ENCODE results near the gene GRK5.

GRK5 gene

GRCh38 chr10:119375574-119376272 lies 168.4 kb downstream of the GRK5 start:
- Histone ChIP-seq H3K27me3 (ENCODE audit: control insufficient read depth, insufficient read depth, low read length) (no peaks in the 10 kb centered on the region), H3K9ac (ENCODE audit: low read length) (no peak overlapping the region), H3K4me3 (ENCODE audit: low read length) (no peak overlapping the region), H3K4me1 (ENCODE audit: control insufficient read depth, low read depth, low read length) (no peaks in the 10 kb centered on the region), H3K9me3 (ENCODE audit: control insufficient read depth, low read depth, low read length) (no peaks in the 10 kb centered on the region), H3K27ac (ENCODE audit: low read length) (no peak overlapping the region), H3K36me3 (ENCODE audit: control insufficient read depth, low read depth, low read length) (no peaks in the 10 kb centered on the region)

- Histone ChIP-seq H3K27me3 (ENCODE audit: control insufficient read depth, insufficient read depth, low read length) (no peaks in the 10 kb centered on the region), H3K4me3 (ENCODE audit: low read length) (no peak overlapping the region), H3K4me1 (ENCODE audit: control insufficient read depth, low read depth, low read length) (no peaks in the 10 kb centered on the region), H3K36me3 (ENCODE audit: control insufficient read depth, low read depth, low read length) (no peaks in the 10 kb centered on the region), H3K9me3 (ENCODE audit: control insufficient read depth, low read depth, low read length) (no peaks in the 10 kb centered on the region), H3K27ac (ENCODE audit: low read length) (no peak overlapping the region), H3K9ac (ENCODE audit: low read length) (no peak overlapping the region)
Measured at GRCh38 chr10:119377451-119377957, 170.1 kb downstream of the GRK5 start.

DNA sequence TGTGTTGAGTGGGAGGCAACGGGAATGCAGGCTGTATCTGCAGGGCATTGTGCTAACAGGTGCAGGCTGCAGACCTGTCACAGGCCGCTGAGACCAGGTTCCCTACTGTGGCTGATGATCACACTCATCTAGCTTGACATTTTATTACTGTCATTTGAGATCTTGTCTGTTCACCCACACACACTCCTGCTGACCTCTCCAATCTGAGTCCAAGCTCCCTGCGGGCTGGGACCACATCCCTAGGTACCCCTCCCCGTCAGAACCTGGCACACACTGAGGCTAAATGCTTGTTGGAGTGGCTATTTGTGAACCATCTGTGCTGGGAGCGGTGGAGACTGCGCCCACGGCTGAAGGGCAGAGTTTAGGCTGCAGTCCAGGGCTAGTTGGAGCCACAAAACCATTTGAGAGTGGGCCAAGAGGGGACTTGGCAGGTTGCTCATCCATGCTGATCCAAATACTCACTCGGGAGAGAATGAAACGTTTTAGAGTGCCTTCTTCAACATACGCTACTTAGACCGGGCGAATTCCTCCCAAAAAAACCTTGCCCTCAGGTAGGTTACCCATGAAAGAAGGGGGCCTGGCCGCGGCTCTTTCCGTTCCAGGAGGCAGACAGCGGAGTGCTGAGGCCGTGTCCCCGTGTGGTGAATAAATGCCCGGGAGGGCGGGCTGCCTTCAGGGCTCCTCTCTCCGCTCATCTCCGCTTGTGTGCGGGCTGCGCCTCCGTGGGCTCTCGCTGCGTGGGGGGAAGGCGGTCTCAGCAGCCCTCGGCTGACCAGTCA lies 170.8 kb downstream of the GRK5 start:
- Histone ChIP-seq H3K9ac (ENCODE audit: low read length) (no peak overlapping the region), H3K4me3 (ENCODE audit: low read length) (no peak overlapping the region), H3K36me3 (ENCODE audit: control insufficient read depth, low read depth, low read length) (no peaks in the 10 kb centered on the region), H3K27ac (ENCODE audit: low read length) (no peak overlapping the region), H3K4me1 (ENCODE audit: control insufficient read depth, low read depth, low read length) (no peaks in the 10 kb centered on the region), H3K9me3 (ENCODE audit: control insufficient read depth, low read depth, low read length) (no peaks in the 10 kb centered on the region), H3K27me3 (ENCODE audit: control insufficient read depth, insufficient read depth, low read length) (no peaks in the 10 kb centered on the region)

DNA sequence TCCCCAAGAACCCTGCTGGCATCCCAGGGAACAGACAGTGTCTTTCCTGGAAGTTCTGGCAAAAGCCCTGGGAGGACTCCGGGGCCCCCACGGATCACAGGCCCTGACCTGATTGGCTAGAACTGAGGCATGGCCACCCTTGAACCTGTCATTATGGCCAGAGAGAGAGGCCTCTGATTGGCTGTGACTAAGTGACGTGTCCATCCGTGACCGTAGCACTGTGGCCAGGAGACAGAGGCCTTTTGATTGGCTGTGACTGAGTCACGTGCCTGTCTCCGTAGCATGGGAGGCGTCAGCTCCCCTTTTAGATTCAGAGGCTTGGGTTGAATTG lies 171.3 kb downstream of the GRK5 start:
- no peaks in the 10 kb centered on the region for H3K27me3 ChIP-seq (ENCODE audit: control insufficient read depth, insufficient read depth, low read length)
- no peaks in the 10 kb centered on the region for H3K36me3 ChIP-seq (ENCODE audit: control insufficient read depth, low read depth, low read length)
- no peaks in the 10 kb centered on the region for H3K4me1 ChIP-seq (ENCODE audit: control insufficient read depth, low read depth, low read length)
- H3K9me3 ChIP-seq (ENCODE audit: control insufficient read depth, low read depth, low read length): no peaks in the 10 kb centered on the region
- no peak overlapping the region for H3K27ac ChIP-seq (ENCODE audit: low read length)
- H3K4me3 ChIP-seq (ENCODE audit: low read length): no peak overlapping the region
- no peak overlapping the region for H3K9ac ChIP-seq (ENCODE audit: low read length)

DNA sequence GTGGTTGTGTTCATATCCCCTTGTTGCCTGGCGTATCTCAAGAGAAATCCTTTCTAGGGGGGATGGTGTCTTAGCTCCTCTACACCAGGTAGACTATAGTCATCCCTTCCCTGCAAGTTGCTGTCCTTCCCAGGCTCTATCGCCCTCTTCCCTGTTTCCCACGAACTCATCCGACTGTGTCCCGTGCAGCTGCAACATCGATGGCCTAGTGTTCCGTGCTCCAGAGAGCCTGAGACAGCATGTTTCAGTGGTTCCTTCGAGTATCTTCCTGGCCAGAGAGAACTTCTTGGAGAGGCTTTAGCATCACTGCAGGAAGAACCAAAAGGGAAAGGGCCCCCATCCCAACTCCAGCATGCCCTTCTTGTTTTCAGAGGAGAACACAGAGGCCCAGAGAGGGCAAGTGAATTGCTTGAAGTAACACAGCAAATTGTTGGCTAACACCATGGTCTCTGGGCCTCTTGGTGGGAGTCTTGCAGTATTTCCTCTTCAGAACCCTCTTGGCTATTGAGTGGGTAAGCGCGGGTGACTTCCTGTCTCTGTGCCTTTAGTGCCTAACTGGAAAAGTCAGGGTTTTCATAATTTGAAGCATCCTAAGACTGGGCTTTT lies 172.2 kb downstream of the GRK5 start:
- no peaks in the 10 kb centered on the region for H3K36me3 ChIP-seq (ENCODE audit: control insufficient read depth, low read depth, low read length)
- no peak overlapping the region for H3K9ac ChIP-seq (ENCODE audit: low read length)
- H3K9me3 ChIP-seq (ENCODE audit: control insufficient read depth, low read depth, low read length): no peaks in the 10 kb centered on the region
- no peaks in the 10 kb centered on the region for H3K4me1 ChIP-seq (ENCODE audit: control insufficient read depth, low read depth, low read length)
- no peaks in the 10 kb centered on the region for H3K27me3 ChIP-seq (ENCODE audit: control insufficient read depth, insufficient read depth, low read length)
- no peak overlapping the region for H3K4me3 ChIP-seq (ENCODE audit: low read length)
- H3K27ac ChIP-seq (ENCODE audit: low read length): no peak overlapping the region

GRCh38 chr10:119383174-119383856 lies 175.9 kb downstream of the GRK5 start:
- no peak overlapping the region for H3K27ac ChIP-seq (ENCODE audit: low read length)
- no peaks in the 10 kb centered on the region for H3K4me1 ChIP-seq (ENCODE audit: control insufficient read depth, low read depth, low read length)
- H3K9ac ChIP-seq (ENCODE audit: low read length): no peak overlapping the region
- no peaks in the 10 kb centered on the region for H3K27me3 ChIP-seq (ENCODE audit: control insufficient read depth, insufficient read depth, low read length)
- no peaks in the 10 kb centered on the region for H3K36me3 ChIP-seq (ENCODE audit: control insufficient read depth, low read depth, low read length)
- no peak overlapping the region for H3K4me3 ChIP-seq (ENCODE audit: low read length)
- no peaks in the 10 kb centered on the region for H3K9me3 ChIP-seq (ENCODE audit: control insufficient read depth, low read depth, low read length)

DNA sequence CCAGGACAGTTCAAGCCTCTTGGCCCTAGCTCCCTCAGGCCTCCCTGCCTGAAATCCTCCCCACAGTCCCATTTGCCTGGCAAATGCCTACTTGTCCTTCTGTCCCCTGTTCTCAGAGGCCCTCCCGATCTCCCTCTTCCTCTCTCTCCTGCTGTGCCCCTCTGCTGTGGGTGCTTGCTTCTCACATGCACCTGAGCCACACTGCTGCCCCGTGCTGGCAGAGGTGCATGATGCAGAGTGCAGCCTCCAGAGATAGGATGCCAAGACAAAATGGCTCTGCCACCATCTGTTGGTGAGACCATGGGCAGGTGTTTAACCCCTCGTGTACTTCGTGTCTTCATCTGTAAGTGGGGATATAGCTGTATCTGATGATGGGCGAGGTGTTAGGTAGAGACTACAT lies 176.8 kb downstream of the GRK5 start:
- Histone ChIP-seq H3K9me3 (ENCODE audit: control insufficient read depth, low read depth, low read length) (no peaks in the 10 kb centered on the region), H3K36me3 (ENCODE audit: control insufficient read depth, low read depth, low read length) (no peaks in the 10 kb centered on the region), H3K9ac (ENCODE audit: low read length) (no peak overlapping the region), H3K4me3 (ENCODE audit: low read length) (no peak overlapping the region), H3K4me1 (ENCODE audit: control insufficient read depth, low read depth, low read length) (no peaks in the 10 kb centered on the region), H3K27ac (ENCODE audit: low read length) (no peak overlapping the region), H3K27me3 (ENCODE audit: control insufficient read depth, insufficient read depth, low read length) (no peaks in the 10 kb centered on the region)

GRCh38 chr10:119386666-119387065 lies 179.3 kb downstream of the GRK5 start:
- Histone ChIP-seq H3K9me3 (ENCODE audit: control insufficient read depth, low read depth, low read length) (no peaks in the 10 kb centered on the region), H3K27ac (ENCODE audit: low read length) (no peak overlapping the region), H3K4me1 (ENCODE audit: control insufficient read depth, low read depth, low read length) (no peaks in the 10 kb centered on the region), H3K36me3 (ENCODE audit: control insufficient read depth, low read depth, low read length) (no peaks in the 10 kb centered on the region), H3K9ac (ENCODE audit: low read length) (no peak overlapping the region), H3K27me3 (ENCODE audit: control insufficient read depth, insufficient read depth, low read length) (no peaks in the 10 kb centered on the region), H3K4me3 (ENCODE audit: low read length) (no peak overlapping the region)

GRCh38 chr10:119388849-119389345 lies 181.5 kb downstream of the GRK5 start:
- Histone ChIP-seq H3K36me3 (ENCODE audit: control insufficient read depth, low read depth, low read length) (no peaks in the 10 kb centered on the region), H3K27ac (ENCODE audit: low read length) (no peak overlapping the region), H3K9me3 (ENCODE audit: control insufficient read depth, low read depth, low read length) (no peaks in the 10 kb centered on the region), H3K4me3 (ENCODE audit: low read length) (no peak overlapping the region), H3K4me1 (ENCODE audit: control insufficient read depth, low read depth, low read length) (no peaks in the 10 kb centered on the region), H3K27me3 (ENCODE audit: control insufficient read depth, insufficient read depth, low read length) (no peaks in the 10 kb centered on the region), H3K9ac (ENCODE audit: low read length) (no peak overlapping the region)

DNA sequence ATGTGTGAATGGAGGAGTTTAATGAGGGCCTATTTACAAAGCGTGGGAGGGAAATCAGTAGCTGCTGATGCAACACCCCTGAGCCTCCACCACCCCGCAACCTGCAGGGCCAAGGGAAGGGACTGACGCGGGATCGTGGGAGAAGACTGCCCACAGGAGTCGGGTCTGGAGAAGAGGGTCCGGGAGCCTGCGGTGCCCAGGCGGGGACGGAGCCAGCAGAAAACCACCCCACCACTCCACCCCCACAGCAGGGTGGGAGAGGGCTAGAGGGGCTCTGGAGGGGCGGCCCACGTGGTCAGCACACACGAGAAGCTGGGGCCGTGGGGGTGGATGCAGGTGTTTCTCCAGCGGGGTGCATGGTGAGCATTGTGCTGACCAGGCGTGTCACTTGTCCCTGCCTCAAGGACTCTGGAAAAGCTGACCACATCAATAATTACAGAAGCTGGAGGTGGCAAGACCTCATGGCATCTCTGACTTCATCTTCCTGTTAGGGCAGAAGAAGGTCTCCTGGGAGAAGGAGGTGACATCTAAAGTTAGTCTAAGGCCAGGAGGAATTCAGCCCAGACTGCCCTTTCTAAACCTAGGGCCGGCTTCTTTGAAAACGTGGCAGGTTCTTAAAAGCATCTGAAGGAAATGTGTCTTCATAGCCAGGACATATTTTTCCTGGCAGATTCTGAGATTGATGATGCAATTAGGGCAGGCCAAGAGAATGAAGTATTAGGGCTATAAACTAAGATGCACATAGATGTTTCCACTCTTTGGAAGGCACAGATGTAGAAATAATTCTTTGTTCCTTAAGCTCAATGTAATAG lies 184.3 kb downstream of the GRK5 start:
- H3K36me3 ChIP-seq (ENCODE audit: control insufficient read depth, low read depth, low read length): no peaks in the 10 kb centered on the region
- no peaks in the 10 kb centered on the region for H3K4me1 ChIP-seq (ENCODE audit: control insufficient read depth, low read depth, low read length)
- H3K9ac ChIP-seq (ENCODE audit: low read length): no peak overlapping the region
- H3K4me3 ChIP-seq (ENCODE audit: low read length): no peak overlapping the region
- no peaks in the 10 kb centered on the region for H3K9me3 ChIP-seq (ENCODE audit: control insufficient read depth, low read depth, low read length)
- H3K27ac ChIP-seq (ENCODE audit: low read length): no peak overlapping the region
- H3K27me3 ChIP-seq (ENCODE audit: control insufficient read depth, insufficient read depth, low read length): no peaks in the 10 kb centered on the region

- H3K27ac ChIP-seq (ENCODE audit: low read length): no peak overlapping the region
- H3K9me3 ChIP-seq (ENCODE audit: control insufficient read depth, low read depth, low read length): no peaks in the 10 kb centered on the region
- H3K9ac ChIP-seq (ENCODE audit: low read length): no peak overlapping the region
- H3K4me3 ChIP-seq (ENCODE audit: low read length): no peak overlapping the region
- H3K27me3 ChIP-seq (ENCODE audit: control insufficient read depth, insufficient read depth, low read length): no peaks in the 10 kb centered on the region
- H3K4me1 ChIP-seq (ENCODE audit: control insufficient read depth, low read depth, low read length): no peaks in the 10 kb centered on the region
- H3K36me3 ChIP-seq (ENCODE audit: control insufficient read depth, low read depth, low read length): no peaks in the 10 kb centered on the region
Measured at GRCh38 chr10:119393019-119393418, 185.6 kb downstream of the GRK5 start.
